GM19025 (cell line): Measurements from ENCODE around the gene AMIGO1.

Experiments used
- ATAC-seq: cut with Tn5 transposase; IDR thresholded peaks from one replicate; pipeline ENCODE4 v1.9.1; 2021; ENCODE audit warnings: mild to moderate bottlenecking, low read depth, moderate library complexity; ENCODE audit not compliant: unreplicated experiment

AMIGO1 gene

GRCh38 chr1:109532365-109533136 lies 23.0 kb upstream of the AMIGO1 start:
- peak; percentile 56 for ATAC-seq

- no peak for ATAC-seq
Observed at GRCh38 chr1:109531826-109532364, 22.4 kb upstream of the AMIGO1 start.

DNA sequence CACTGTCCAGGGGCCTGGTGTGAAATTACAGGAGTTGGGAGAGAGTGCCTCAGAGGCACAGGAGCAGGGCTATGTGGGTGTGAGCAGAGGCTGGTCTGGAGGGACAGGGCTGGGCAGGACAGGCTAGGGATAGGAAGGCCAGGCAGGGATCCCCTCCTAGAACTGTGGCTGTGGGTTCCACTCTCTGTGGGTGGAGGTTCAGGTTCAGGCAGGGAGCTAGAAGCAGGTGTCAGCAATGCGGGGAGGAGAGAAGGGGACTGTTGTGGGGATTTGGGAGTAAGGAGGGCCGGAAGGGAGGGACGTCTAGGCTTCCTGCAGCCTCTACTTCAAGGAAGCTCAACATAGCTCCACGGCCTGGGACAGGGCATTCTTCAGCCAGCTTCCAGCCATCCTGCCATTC lies 21.9 kb upstream of the AMIGO1 start:
- ATAC-seq: no peak

- ATAC-seq: no peak
Observed at GRCh38 chr1:109530457-109531087, 21.0 kb upstream of the AMIGO1 start.

GRCh38 chr1:109529881-109530456 lies 20.4 kb upstream of the AMIGO1 start:
- ATAC-seq: no peak

- ATAC-seq: no peak
Observed at GRCh38 chr1:109528712-109529111, 19.2 kb upstream of the AMIGO1 start.

- no peak for ATAC-seq
Observed at GRCh38 chr1:109527846-109528695, 18.5 kb upstream of the AMIGO1 start.

- ATAC-seq: peak; percentile 84
Observed at GRCh38 chr1:109527098-109527811, 17.7 kb upstream of the AMIGO1 start.

GRCh38 chr1:109523706-109524105 lies 14.2 kb upstream of the AMIGO1 start:
- ATAC-seq: no peak

- ATAC-seq: no peak
Observed at GRCh38 chr1:109522026-109522425, 12.5 kb upstream of the AMIGO1 start.

GRCh38 chr1:109521002-109521951 lies 11.8 kb upstream of the AMIGO1 start:
- no peak for ATAC-seq

GRCh38 chr1:109517337-109517736 lies 7.8 kb upstream of the AMIGO1 start:
- no peak for ATAC-seq

- no peak for ATAC-seq
Observed at GRCh38 chr1:109516872-109517271, 7.3 kb upstream of the AMIGO1 start.

DNA sequence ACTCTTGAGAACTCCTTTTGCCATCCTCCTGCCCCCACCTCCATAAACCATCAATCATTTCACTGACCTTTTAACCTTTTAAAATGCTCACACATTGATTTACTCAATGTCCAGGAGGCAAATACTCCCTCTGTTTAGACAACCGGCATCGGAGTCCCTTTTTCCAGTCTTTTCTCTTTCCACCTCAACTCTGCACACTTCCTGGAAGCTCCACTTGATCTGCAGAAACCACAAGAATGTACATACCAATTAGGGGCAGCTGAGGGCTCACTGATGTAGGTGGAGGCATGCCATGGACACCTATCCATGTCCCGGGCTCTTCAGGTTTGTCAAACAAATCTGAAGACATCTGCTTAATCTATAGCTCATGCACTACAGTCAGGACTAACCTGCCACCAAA lies 5.3 kb upstream of the AMIGO1 start:
- ATAC-seq: no peak

GRCh38 chr1:109513110-109513710 lies 3.7 kb upstream of the AMIGO1 start:
- no peak for ATAC-seq

GRCh38 chr1:109508873-109509175 lies 703 bp downstream of the AMIGO1 start:
- no peak for ATAC-seq

- ATAC-seq: no peak
Observed at GRCh38 chr1:109508001-109508872, 1.3 kb downstream of the AMIGO1 start.

DNA sequence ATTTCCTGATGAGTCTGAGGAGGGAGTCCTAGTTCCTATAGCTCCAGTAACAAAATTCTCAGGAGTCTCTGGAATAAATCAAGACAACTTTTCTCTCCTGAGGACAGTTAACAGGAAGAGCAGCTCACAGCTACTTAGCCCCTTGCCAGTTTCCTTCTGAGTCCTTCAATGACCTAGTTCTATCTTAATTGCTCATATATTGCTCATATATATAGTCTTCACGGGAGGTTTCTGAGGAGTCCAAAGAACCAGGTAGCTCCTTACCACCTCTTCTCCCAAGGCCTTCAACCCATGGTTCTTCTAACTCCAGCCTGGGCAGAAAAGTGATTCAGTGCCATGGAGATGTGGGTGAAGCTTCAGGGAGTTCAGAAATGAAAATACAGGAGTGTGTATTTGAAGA lies 4.6 kb downstream of the AMIGO1 start:
- no peak for ATAC-seq
